HepG2 (cell line): ENCODE data around the gene PTPN14. TPM values are rescaled to one million over a fixed set of nuclear protein-coding genes. Genes with fewer than 3 reads are reported as not detected.

Experiments
- ATF2 ChIP-seq: sonication (generic); formaldehyde crosslinking; IDR thresholded peaks from 2 replicates; pipeline ENCODE4 v1.4.0; 2020; ENCODE audit warnings: missing genetic modification reagents
- FOXO4 ChIP-seq: sonication (generic); formaldehyde crosslinking; conservative IDR thresholded peaks from 2 replicates; pipeline ENCODE4 v1.8.1; 2023; ENCODE audit warnings: missing genetic modification reagents
- FOXP4 ChIP-seq: sonication (generic); formaldehyde crosslinking; IDR thresholded peaks from 2 replicates; pipeline ENCODE4 v1.4.0; 2020; ENCODE audit warnings: missing genetic modification reagents
- FUBP1 ChIP-seq: sonication (generic); formaldehyde crosslinking; IDR thresholded peaks from 2 replicates; pipeline ENCODE4 v1.5.1; 2020; ENCODE audit warnings: missing genetic modification reagents, mild to moderate bottlenecking, borderline replicate concordance
- GMEB2 ChIP-seq: IDR thresholded peaks from 2 replicates; pipeline ENCODE4 v1.6.1; 2016; ENCODE audit warnings: missing biosample characterization, missing genetic modification reagents, low read depth
- MLLT10 ChIP-seq: sonication (generic); formaldehyde crosslinking; IDR thresholded peaks from 2 replicates; pipeline ENCODE4 v1.4.0; 2020; ENCODE audit warnings: missing genetic modification reagents
- NR2F6 ChIP-seq, 2 experiments: IDR thresholded peaks; 2 replicates each; pipeline ENCODE4 v1.6.1; 2016; ENCODE audit warnings: antibody characterized with exemption in 1 of 2, mild to moderate bottlenecking in 1 of 2
- SCMH1 ChIP-seq: sonication (generic); formaldehyde crosslinking; IDR thresholded peaks from 2 replicates; pipeline ENCODE4 v1.9.0; 2021; ENCODE audit warnings: missing genetic modification reagents, mild to moderate bottlenecking, borderline replicate concordance
- TFDP1 ChIP-seq: IDR thresholded peaks from 2 replicates; pipeline ENCODE4 v1.6.1; 2016; ENCODE audit warnings: missing compliant biosample characterization, missing genetic modification reagents, borderline replicate concordance
- THAP7 ChIP-seq: sonication (generic); formaldehyde crosslinking; IDR thresholded peaks from 2 replicates; pipeline ENCODE4 v1.8.1; 2023; ENCODE audit warnings: mild to moderate bottlenecking, missing genetic modification reagents
- ZMYM3 ChIP-seq: sonication (generic); formaldehyde crosslinking; IDR thresholded peaks from 2 replicates; pipeline ENCODE4 v1.5.1; 2020; ENCODE audit warnings: mild to moderate bottlenecking, missing genetic modification reagents
- ZNF335 ChIP-seq: sonication (generic); formaldehyde crosslinking; IDR thresholded peaks from 2 replicates; pipeline ENCODE4 v1.4.0; 2020; ENCODE audit warnings: missing genetic modification reagents
- ZNF414 ChIP-seq: sonication (generic); formaldehyde crosslinking; IDR thresholded peaks from 2 replicates; pipeline ENCODE4 v1.5.0; 2020; ENCODE audit warnings: missing genetic modification reagents
- ZNF614 ChIP-seq: IDR thresholded peaks from 2 replicates; pipeline ENCODE4 v1.6.1; 2018; ENCODE audit warnings: missing biosample characterization, missing genetic modification reagents, inconsistent platforms, borderline replicate concordance
- ZSCAN30 ChIP-seq: sonication (generic); formaldehyde crosslinking; IDR thresholded peaks from 2 replicates; pipeline ENCODE4 v1.5.0; 2020; ENCODE audit warnings: mild to moderate bottlenecking, missing genetic modification reagents
- polyA plus RNA-seq, 8 experiments: library from polyadenylated mRNA; depleted of rRNA in 3 of 8; stranded (reverse) in 7 of 8; unstranded in 1 of 8; fragments of >200 nt; fragmentation: Illumina TruSeq in 4 of 8; extraction: Trizol in 4 of 8; gene quantifications; 2 replicates each; pipeline versions ENCODE4 v1.2.1 to v1.2.3, GENCODE V29; 2011 to 2016; ENCODE audit warnings: low read depth in 4 of 8, missing spikeins in 1 of 8, mixed read lengths in 1 of 8; ENCODE audit not compliant: insufficient read depth in 1 of 8
- total RNA-seq, 5 experiments: library from RNA; depleted of rRNA; stranded (reverse); fragments of >200 nt; fragmentation: Illumina TruSeq; extraction: Trizol; gene quantifications; 2 replicates each; pipeline ENCODE4 v1.2.3, GENCODE V29; 2016; ENCODE audit warnings: low read depth in 1 of 5

Gene PTPN14
- total and polyA plus RNA-seq, 2 of the 13 experiments (the other 11 are each of a cell fraction or from before 2014, with no cell fraction given) = 3.9 to 4.7 TPM

- TF ChIP-seq FOXP4 (CRISPR knock-in tag) (peak; percentile 52; the same call in 1 of the 2 replicates), MLLT10 (CRISPR knock-in tag) (no peak), GMEB2 (CRISPR knock-in tag) (no peak), FUBP1 (CRISPR knock-in tag) (no peak), ZNF335 (CRISPR knock-in tag) (no peak), NR2F6 (IDR thresholded peaks at IDR 0.05) (no peak; the same call in 1 of the 2 replicates), NR2F6 (CRISPR knock-in tag; IDR thresholded peaks at IDR 0.05) (peak; percentile 54; the same call in 1 of the 2 replicates), ZNF614 (CRISPR knock-in tag) (no peak), ZMYM3 (CRISPR knock-in tag) (no peak), THAP7 (CRISPR knock-in tag) (no peak), ZNF414 (CRISPR knock-in tag) (no peak), SCMH1 (CRISPR knock-in tag) (no peak), FOXO4 (no peak), ATF2 (no peak), ZSCAN30 (CRISPR knock-in tag) (no peak), TFDP1 (CRISPR knock-in tag) (no peak)
These were observed 34.7 kb downstream of the PTPN14 start (continued) for GRCh38 chr1:214516434-214517326.
